Nephron progenitor cell (in vitro differentiated cells): ENCODE data around the gene SCNN1A.

Experiments used
- DNase-seq: peaks from one replicate; pipeline ENCODE4 v3.0.0; 2021
- H3K27ac Mint-ChIP-seq: 2 replicates; pipeline ENCODE4 v1.8.0; 2021; ENCODE audit warnings: mild to moderate bottlenecking, moderate library complexity, mixed read lengths
- H3K27me3 Mint-ChIP-seq: 2 replicates; pipeline ENCODE4 v1.8.0; 2021; ENCODE audit warnings: mild to moderate bottlenecking, low read depth, mixed read lengths; ENCODE audit not compliant: poor library complexity
- H3K36me3 Mint-ChIP-seq: 2 replicates; pipeline ENCODE4 v1.8.0; 2021; ENCODE audit warnings: low read depth, mixed read lengths
- H3K4me1 Mint-ChIP-seq: 2 replicates; pipeline ENCODE4 v1.8.0; 2021; ENCODE audit warnings: mixed read lengths
- H3K4me3 Mint-ChIP-seq: 2 replicates; pipeline ENCODE4 v1.8.0; 2021; ENCODE audit warnings: mild to moderate bottlenecking, moderate library complexity, mixed read lengths
- H3K9me3 Mint-ChIP-seq: 2 replicates; pipeline ENCODE4 v1.8.0; 2021; ENCODE audit warnings: mild to moderate bottlenecking, moderate library complexity, mixed read lengths
- TF ChIP-seq, protein P1 (sequence below): fragments of 200-600 bp; sonication (generic); IDR thresholded peaks from 2 replicates; pipeline ENCODE4 v1.5.0; 2021; ENCODE audit warnings: antibody characterized with exemption

The SCNN1A gene

GRCh38 chr12:6303071-6303470, 72.3 kb downstream of the SCNN1A start:
- Mint-ChIP-seq H3K36me3 (no peaks in the 10 kb centered on the region), H3K9me3 (no peaks in the 10 kb centered on the region), H3K4me3 (no peak overlapping the region), H3K27me3 (peaks cover 29% of the 10 kb centered on the region), H3K4me1 (peaks cover 3% of the 10 kb centered on the region), H3K27ac (no peak overlapping the region)
- TF ChIP-seq, protein P1, sequence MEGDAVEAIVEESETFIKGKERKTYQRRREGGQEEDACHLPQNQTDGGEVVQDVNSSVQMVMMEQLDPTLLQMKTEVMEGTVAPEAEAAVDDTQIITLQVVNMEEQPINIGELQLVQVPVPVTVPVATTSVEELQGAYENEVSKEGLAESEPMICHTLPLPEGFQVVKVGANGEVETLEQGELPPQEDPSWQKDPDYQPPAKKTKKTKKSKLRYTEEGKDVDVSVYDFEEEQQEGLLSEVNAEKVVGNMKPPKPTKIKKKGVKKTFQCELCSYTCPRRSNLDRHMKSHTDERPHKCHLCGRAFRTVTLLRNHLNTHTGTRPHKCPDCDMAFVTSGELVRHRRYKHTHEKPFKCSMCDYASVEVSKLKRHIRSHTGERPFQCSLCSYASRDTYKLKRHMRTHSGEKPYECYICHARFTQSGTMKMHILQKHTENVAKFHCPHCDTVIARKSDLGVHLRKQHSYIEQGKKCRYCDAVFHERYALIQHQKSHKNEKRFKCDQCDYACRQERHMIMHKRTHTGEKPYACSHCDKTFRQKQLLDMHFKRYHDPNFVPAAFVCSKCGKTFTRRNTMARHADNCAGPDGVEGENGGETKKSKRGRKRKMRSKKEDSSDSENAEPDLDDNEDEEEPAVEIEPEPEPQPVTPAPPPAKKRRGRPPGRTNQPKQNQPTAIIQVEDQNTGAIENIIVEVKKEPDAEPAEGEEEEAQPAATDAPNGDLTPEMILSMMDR = no peak
- DNase-seq = no peak

DNA sequence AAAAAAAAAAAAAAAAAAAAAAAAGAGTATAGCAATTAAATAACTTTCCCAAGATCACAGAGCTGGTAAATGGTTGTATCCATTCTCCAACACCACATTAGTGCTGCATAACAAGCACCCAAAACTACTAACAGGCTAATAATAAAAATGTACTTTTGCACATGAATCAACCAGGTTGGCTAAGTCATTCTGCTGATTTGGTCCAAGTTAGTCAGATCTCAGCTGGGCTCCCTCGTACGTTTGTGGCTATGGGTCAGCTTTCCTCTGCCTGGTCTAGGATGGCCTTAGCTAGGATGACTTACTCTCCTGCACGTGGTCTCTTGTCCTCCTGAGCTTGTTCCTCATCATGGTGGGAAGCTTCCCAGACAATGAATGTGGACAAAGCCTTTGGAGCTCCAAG, 72.7 kb downstream of the SCNN1A start:
- no peak overlapping the region for H3K27ac Mint-ChIP-seq
- TF ChIP-seq, protein P1 = no peak
- H3K4me1 Mint-ChIP-seq = peaks cover 5% of the 10 kb centered on the region
- no peak overlapping the region for H3K4me3 Mint-ChIP-seq
- H3K9me3 Mint-ChIP-seq = no peaks in the 10 kb centered on the region
- no peak for DNase-seq
- no peaks in the 10 kb centered on the region for H3K36me3 Mint-ChIP-seq
- peaks cover 25% of the 10 kb centered on the region for H3K27me3 Mint-ChIP-seq

DNA sequence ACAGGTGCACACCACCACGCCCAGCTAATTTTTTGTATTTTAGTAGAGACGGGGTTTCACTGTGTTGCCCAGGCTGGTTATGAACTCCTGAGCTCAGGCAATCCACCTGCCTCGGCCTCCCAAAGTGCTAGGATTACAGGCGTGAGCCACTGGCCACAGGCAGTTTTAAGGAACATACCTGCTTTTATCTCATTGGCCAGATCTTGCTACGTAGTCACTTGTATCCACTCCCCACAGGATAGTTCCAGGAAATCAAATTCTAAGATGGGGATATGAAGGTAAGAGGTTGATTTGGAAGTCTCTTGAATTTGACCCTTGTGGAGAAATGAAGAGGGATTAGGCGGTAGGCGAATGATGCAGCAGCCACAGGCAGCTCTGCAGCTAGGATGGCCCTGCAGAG, 73.6 kb downstream of the SCNN1A start:
- no peak overlapping the region for H3K27ac Mint-ChIP-seq
- H3K4me1 Mint-ChIP-seq = peaks cover 9% of the 10 kb centered on the region
- no peak for DNase-seq
- TF ChIP-seq, protein P1 = no peak
- no peaks in the 10 kb centered on the region for H3K36me3 Mint-ChIP-seq
- H3K27me3 Mint-ChIP-seq = peaks cover 18% of the 10 kb centered on the region
- H3K4me3 Mint-ChIP-seq = no peak overlapping the region
- H3K9me3 Mint-ChIP-seq = no peaks in the 10 kb centered on the region

GRCh38 chr12:6297170-6297569, 78.2 kb downstream of the SCNN1A start:
- no peak for DNase-seq
- Mint-ChIP-seq H3K36me3 (no peaks in the 10 kb centered on the region), H3K27me3 (peaks cover 4% of the 10 kb centered on the region), H3K4me1 (peaks cover 20% of the 10 kb centered on the region), H3K4me3 (no peak overlapping the region), H3K9me3 (peaks cover 5% of the 10 kb centered on the region), H3K27ac (peak overlapping the region; percentile 50)
- TF ChIP-seq, protein P1 = no peak
